ENCODE measurements around the gene MOGAT1.
"Not testable (repeated sequence)": the region's sequence is repeated elsewhere in the genome, so short reads cannot be mapped to it uniquely, and the experiment has no call there.

GRCh38 chr2:222719787-222720186, 48.3 kb downstream of the MOGAT1 start:
- TF ChIP-seq CTCF, POLR2A (IDR thresholded peaks at IDR 0.05): not testable (repeated sequence)
